NCI-H82 treated with DMSO at 0.1 percent for 48 hours (cell line): ENCODE data around the gene PRM1.
"Not testable (repeated sequence)": the region's sequence is repeated elsewhere in the genome, so short reads cannot be mapped to it uniquely, and the experiment has no call there.

Experiments
- DNase-seq: peaks from one replicate; lab custom pipeline; 2025; ENCODE audit not compliant: unreplicated experiment; lab: John Stamatoyannopoulos, UW

Gene PRM1

GRCh38 chr16:11314309-11314894, 33.3 kb upstream of the PRM1 start:
- DNase-seq, result no peak

GRCh38 chr16:11313493-11314308, 32.6 kb upstream of the PRM1 start:
- no peak for DNase-seq

DNA sequence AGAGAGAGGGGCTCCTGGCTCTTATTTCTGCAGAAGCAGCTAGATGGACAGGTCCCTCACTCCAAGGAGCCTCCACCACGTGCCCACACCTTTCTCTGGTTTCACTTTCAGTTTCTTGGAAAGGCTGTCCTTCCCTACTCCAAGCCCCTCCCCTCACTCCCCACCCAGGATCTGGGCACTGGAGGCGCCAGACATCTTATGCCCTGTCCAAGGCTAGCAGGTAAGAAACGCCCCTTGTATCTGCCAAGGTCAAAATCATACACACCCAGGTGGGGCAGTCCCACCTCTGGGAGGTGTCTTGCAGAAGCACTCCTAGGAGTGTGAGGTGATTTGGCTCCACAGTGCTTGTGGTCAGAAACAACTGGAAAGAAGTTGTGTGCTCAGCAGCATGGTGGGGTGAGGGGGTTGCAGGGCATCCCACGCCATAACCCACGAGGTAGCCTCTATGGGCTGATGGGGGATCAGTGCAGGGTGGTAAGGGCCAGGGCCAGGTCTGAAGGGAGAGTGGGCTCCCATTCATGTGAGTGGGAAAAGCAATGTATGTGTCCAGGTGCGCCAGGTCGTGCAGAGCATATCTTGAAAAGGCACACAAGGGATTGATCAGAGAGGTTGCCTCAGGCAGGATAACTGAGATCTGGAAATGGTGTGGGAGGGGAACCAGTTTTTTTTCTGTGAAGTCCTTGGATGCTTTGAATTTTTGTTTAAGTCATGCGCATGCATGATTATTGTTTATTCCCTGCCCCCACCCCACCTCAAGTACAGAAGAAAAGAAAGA, 31.8 kb upstream of the PRM1 start:
- no peak for DNase-seq

DNA sequence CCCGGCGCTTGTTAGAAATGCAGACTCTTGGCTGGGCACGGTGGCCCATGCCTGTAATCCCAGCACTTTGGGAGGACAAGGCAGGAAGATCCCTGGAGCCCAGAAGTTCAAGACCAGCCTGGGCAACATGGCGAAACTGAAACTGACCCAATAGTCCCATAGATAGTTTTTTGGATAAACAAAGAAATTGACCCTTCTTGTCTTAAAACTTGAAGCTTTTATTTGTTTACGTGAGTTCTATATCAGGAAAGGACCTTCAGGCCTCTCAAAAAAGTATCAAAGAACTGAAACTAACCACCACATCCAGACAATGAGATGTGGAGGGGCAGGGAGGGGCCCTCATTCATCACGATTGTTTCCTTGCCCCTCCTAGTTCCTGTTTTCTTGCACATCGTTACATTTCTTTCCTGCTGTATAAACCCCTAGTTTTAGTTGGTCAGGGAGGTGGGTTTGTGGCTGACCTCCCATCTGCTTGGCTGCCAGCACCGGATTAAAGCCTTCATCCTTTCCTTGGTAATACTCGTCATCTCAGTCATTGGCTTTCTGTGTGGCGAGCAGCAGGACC, 29.9 kb upstream of the PRM1 start:
- no peak for DNase-seq

- no peak for DNase-seq
These were observed 29.5 kb upstream of the PRM1 start for GRCh38 chr16:11310634-11310977.

- no peak for DNase-seq
These were observed 28.9 kb upstream of the PRM1 start for GRCh38 chr16:11309895-11310633.

- DNase-seq, result no peak
These were observed 27.6 kb upstream of the PRM1 start for GRCh38 chr16:11308493-11309283.

DNA sequence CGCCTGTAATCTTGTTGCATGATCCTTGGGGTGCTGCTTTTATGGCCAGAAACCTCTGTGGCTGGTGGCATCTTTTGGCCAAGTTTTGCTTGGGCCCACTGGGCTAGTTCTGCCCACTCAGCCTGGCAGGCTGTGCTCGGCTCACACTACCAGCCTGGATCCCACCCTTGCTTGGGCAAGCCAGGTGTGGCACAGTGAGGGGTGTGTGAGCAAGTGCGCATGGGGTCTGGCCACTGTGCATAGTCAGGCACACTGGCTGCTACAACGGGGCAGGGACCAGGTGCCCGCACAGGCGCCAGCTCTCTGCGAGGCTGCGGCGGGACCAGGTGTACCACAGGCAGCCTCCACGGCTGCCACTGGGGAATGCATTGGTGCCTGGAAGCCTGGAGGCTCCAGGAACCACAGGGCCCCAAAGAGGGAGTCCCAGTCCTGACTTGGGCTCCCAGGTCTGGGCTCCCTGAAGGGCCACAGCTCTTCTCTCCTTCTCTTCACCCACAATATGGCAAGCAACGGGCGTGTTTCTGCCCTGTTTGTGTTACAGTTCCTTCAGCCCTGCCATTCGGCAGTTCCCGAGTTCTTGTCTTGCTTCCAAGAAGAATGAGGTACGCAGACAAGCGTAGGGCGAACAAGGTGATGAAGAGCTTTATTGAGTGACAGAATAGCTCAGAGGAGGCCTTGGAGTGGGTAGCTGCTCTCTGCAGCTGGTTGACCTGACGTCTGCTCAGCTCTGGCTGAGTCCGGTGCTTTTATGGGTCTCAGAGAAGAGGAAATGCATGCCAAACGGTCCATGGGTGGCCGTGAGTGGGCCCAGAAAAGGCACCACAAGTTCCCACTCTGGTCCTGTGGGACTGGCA, 26.7 kb upstream of the PRM1 start:
- DNase-seq, result no peak

GRCh38 chr16:11306997-11307638, 26.0 kb upstream of the PRM1 start:
- DNase-seq, result no peak

DNA sequence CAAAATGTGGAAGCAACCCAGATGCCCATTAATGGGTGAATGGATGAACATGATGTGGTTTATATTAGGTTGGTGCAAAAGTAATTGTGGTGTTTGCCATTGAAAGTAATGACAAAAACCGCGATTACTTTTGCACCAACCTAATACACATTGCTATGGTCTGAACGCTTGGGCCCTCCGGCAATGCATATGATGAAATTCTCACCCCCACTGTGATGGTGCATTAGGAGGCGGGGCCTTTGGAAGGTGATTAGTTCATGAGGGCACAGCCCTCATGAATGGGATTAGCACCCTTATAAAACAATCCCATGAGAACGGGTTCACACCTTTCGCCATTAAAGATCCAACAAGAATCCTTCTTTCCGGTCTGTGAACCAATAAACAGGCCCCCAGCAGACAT, 25.3 kb upstream of the PRM1 start:
- DNase-seq, result no peak

DNA sequence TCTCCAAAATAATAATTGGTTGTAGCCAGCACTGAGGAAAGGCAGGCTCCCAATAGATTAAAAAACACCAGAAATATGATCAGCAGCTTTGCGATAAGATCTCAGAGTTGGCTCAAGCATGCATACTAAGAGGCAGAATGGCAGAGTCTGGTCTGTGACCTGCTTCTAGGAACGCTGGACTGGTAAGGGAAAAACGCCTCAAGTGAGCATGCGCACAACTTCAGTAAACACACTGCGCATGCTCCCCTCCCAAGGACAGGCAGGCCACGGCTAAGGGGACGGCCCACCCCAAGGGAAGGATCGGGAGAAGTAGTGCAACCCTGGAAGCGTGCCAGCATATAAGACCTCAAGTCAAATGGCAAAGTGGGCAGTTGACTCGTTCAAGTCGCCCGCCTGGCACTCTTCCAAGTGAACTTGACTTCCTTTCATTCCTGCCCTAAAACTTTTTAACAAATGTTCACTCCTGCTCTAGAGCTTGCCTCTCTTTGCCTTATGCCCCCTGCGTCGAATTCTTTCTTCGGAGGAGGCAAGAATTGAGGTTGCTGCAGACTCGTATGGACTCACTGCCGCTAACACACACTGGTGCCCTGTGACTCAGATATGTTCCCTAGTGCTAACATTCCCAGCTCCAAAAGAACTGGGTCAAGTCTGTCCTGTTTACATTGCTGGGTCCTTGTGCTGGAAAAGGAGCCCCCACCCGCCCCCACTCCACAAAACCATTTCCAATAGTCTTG, 22.4 kb upstream of the PRM1 start:
- no peak for DNase-seq

DNA sequence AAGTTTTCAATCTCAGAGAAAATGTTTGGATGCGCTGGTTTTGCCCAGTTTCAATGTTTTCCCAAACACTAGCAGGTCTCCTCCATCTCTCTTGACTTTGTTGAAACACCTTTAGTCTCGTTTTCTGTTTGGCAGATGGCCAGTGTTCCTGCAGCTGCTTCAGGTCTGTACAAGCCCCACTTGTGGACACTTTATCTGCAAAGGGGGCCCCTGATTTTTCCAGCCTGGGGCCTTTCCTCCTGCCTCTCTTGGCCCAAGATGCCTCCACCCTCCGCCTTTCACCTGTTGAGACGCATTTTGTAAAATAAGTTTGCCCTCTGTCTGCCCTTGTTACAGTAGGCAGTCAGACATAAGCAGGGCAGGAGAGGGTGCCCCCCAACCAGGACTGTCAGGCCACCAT, 21.8 kb upstream of the PRM1 start:
- DNase-seq, result no peak

- DNase-seq, result no peak
These were observed 20.7 kb upstream of the PRM1 start for GRCh38 chr16:11301645-11302501.

DNA sequence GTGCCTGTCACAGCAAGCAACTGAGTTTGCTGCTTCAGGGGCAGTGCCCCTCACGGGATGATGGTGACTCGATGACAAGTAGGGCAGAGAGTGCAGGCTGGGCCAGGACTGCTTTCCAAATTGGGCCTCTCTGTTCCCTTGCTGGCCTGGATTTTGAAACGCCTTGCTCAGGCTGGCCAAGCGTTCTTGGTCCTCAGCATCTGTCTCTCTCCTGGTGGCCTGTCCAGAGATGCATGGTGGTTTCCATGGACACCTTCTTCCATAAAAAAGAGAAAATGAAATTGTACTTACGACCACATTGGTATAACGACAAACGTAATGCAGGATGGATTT, 19.4 kb upstream of the PRM1 start:
- no peak for DNase-seq

- DNase-seq, result no peak
These were observed 18.9 kb upstream of the PRM1 start for GRCh38 chr16:11299865-11300559.

- DNase-seq, result not testable (repeated sequence)
These were observed 17.9 kb upstream of the PRM1 start for GRCh38 chr16:11298950-11299547.
